ENCODE results near the gene ELMOD1.
A peak's percentile ranks its signal among the peaks of the same experiment; 100 is the strongest.

ELMOD1 gene

DNA sequence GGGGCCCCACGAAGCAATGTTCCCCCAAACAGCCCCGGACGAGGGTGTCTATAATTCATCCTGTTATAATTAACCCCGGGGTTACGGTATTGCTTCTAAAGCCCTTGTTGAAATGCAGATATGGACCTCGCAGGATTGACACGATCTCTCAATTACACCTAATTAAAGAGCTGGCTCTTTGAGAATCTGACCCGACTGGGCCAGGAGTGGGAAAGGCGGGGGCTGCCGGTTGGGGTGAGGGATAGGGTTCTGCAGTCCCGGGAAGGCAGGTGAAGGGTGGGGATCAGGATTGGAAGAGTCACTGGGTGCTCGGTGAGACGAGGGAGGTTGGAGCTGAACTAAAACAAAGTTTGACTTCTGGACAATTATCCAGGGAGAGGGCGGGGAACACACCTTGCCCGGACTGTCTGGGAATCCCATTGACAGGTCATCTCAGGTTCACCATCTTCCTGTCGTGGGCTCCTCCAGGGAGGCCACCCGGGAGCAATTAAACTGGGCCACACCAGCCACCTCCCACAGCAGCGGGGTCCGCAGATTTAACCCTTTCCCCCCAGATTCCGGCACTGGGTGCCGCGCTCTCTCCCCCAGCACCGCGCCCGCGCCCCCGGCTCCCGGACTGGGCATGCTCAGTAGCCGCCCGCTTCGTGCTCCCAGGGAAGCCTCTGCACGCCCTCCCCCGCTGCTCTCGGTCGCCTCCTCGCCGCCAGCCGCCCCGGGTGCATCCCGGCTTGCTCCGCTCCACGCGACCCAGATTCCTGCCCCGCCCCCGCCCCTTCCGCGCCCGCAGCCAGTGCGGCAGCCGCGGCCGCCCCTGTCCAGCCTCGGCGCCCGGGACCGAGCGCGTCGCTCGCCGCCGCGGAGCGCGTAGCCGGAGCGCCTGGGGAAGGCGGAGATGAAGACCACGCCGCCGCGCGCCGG, at the start of gene ELMOD1:
ELMOD1 (plus strand) TSS at position 688 of the 918 bp plus-strand sequence. CDS start 27,043 bp downstream, outside the sequence.
- H3K9me3 ChIP-seq (ENCODE audit: control insufficient read depth in 2 of 2, low read length in 2 of 2), result no peaks in the 10 kb centered on the region
- H3K36me3 ChIP-seq (ENCODE audit: control insufficient read depth in 2 of 2, insufficient read depth in 2 of 2, low read length in 2 of 2), result no peaks in the 10 kb centered on the region
- H3K4me1 ChIP-seq (ENCODE audit: control insufficient read depth, insufficient read depth, low read length), result peaks cover 17% of the 10 kb centered on the region
- H3K27me3 ChIP-seq (ENCODE audit: control insufficient read depth in 1 of 2, insufficient read depth in 2 of 2, low read length in 2 of 2), result peaks cover 32 to 36% of the 10 kb centered on the region in 2 donors
- H3K27ac ChIP-seq (ENCODE audit: low read length), result no peak within 1 kb of the TSS
- peak within 1 kb of the TSS in 1 of 2 donors; percentile 44 for H3K9ac ChIP-seq (ENCODE audit: low read length in 2 of 2)
- peak within 1 kb of the TSS; percentile 85 to 86 for H3K4me3 ChIP-seq (ENCODE audit: low read length in 2 of 2)

DNA sequence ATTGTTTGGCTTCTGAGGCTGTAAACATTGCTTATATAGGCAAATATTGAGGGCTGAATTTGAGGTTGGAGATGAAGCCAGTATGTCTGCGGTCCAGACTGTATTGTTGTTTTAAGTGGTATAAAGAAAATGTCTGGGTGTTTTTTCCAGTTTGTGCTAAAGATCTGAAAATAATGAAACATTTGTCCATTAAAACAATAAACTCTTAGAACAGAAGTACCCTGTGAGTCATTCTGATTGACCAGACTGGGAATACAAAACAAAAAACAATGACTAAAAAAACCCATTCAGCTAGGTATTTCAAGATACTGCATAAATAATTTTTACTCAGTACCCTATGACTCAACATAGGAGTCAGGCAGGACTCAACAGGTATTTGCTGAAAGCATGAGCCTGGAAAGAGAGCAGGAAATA, 45.8 kb upstream of the ELMOD1 start:
- Histone ChIP-seq H3K9me3 (ENCODE audit: control insufficient read depth in 2 of 2, low read length in 2 of 2) (no peaks in the 10 kb centered on the region), H3K36me3 (ENCODE audit: control insufficient read depth in 2 of 2, insufficient read depth in 2 of 2, low read length in 2 of 2) (peaks cover 0 to 5% of the 10 kb centered on the region in 2 donors), H3K27ac (ENCODE audit: low read length) (no peak overlapping the region), H3K4me1 (ENCODE audit: control insufficient read depth, insufficient read depth, low read length) (no peaks in the 10 kb centered on the region), H3K9ac (ENCODE audit: low read length in 2 of 2) (no peak overlapping the region), H3K4me3 (ENCODE audit: low read length in 2 of 2) (no peak overlapping the region), H3K27me3 (ENCODE audit: control insufficient read depth in 1 of 2, insufficient read depth in 2 of 2, low read length in 2 of 2) (no peaks in the 10 kb centered on the region)

DNA sequence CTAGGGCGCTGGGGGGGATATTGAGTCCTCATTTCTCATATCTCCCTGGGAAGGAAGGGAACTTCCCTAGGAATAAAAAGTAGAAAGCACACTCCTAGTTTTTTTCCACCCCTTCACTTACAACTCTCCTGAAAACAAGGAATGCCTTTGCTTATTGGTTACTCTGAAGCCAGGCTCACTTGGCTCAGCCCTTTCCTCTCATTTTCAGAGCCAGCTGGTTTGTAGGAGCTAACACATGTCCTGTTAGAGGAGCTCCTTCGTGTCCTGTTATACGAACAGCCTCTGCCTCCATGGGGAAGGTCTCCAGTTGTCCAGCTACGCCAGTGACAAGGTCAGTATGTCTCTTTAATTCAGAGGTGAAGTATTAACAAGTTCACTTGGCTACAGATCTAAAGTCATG, 43.0 kb upstream of the ELMOD1 start:
- Histone ChIP-seq H3K36me3 (ENCODE audit: control insufficient read depth in 2 of 2, insufficient read depth in 2 of 2, low read length in 2 of 2) (peaks cover 3 to 5% of the 10 kb centered on the region in 2 donors), H3K9me3 (ENCODE audit: control insufficient read depth in 2 of 2, low read length in 2 of 2) (no peaks in the 10 kb centered on the region), H3K9ac (ENCODE audit: low read length in 2 of 2) (no peak overlapping the region), H3K4me3 (ENCODE audit: low read length in 2 of 2) (no peak overlapping the region), H3K27ac (ENCODE audit: low read length) (no peak overlapping the region), H3K4me1 (ENCODE audit: control insufficient read depth, insufficient read depth, low read length) (no peaks in the 10 kb centered on the region), H3K27me3 (ENCODE audit: control insufficient read depth in 1 of 2, insufficient read depth in 2 of 2, low read length in 2 of 2) (no peaks in the 10 kb centered on the region)

DNA sequence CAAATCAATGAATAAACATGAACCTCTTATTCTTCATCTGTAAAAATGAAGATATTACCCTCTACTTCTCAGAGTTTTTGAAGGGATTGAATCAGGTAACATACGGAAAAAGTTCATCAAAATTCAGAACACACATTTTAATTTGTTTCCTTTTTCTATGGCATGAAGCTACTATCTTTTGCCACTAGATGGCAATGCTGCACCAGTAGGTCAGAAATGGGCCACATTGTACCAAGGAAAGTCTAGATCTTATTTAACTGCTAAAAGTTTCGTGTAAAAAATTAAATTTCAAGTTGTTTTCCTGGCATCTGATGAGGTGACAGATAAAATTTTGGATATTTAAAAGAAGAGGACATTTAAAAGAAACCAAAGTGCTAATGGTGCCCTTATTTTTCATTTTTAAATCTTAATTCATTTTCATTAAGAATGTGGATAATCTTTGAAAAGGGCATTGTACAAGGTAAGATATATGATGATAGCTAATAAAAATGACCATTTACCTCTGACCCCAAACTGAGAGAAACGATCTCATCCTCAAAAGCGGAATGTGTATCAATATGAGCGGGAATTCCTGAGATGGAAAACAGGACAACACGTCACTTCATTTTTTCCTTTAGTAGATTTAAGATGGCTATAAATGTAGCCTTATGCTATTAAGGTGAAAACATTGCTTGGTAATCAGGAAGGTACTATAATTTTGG, 41.5 kb upstream of the ELMOD1 start:
- H3K4me3 ChIP-seq (ENCODE audit: low read length in 2 of 2), result no peak overlapping the region

DNA sequence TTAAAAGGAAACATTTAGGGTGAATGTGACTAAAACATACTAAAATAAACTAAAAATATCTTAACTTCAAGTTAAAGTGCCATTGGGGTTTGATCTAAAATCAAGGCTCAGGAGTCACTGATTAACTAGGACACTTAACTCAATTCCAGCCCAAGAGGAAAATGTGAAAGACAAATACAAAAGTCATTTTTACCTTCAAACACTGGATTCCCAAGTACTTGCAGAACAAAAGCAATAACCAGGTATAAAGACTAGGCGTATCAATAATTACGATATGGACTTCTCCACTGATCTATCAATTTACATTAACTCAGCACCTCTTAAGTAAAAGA, 41.0 kb upstream of the ELMOD1 start:
- peaks cover 3 to 5% of the 10 kb centered on the region in 2 donors for H3K36me3 ChIP-seq (ENCODE audit: control insufficient read depth in 2 of 2, insufficient read depth in 2 of 2, low read length in 2 of 2)

More for the DNA sequence above, 41.5 kb upstream of the ELMOD1 start:
- H3K36me3 ChIP-seq (ENCODE audit: control insufficient read depth in 2 of 2, insufficient read depth in 2 of 2, low read length in 2 of 2), result peaks cover 3 to 5% of the 10 kb centered on the region in 2 donors
- H3K4me1 ChIP-seq (ENCODE audit: control insufficient read depth, insufficient read depth, low read length), result no peaks in the 10 kb centered on the region
- no peaks in the 10 kb centered on the region for H3K27me3 ChIP-seq (ENCODE audit: control insufficient read depth in 1 of 2, insufficient read depth in 2 of 2, low read length in 2 of 2)
- H3K9me3 ChIP-seq (ENCODE audit: control insufficient read depth in 2 of 2, low read length in 2 of 2), result no peaks in the 10 kb centered on the region
- no peak overlapping the region for H3K9ac ChIP-seq (ENCODE audit: low read length in 2 of 2)
- H3K27ac ChIP-seq (ENCODE audit: low read length), result no peak overlapping the region

DNA sequence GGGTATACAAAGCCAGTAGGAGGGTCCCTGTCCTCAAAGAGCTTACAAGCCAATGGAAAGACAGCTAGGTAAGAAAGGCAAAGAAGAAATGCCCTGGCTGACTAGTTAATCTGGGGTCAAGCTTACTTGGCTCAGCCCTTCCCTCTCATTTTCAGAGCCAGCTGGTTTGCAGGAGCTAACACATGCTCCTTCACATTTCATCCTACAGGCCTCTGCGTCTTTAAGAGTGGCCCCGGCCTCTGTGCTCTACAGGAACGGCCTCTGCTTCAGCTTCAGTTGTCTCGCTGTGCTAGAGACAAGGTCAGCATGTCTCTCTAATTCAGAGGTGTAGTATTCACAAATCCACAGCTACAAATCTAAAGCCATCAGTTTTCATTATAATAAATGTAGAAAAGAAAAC, 40.6 kb upstream of the ELMOD1 start:
- Histone ChIP-seq H3K27ac (ENCODE audit: low read length) (no peak overlapping the region), H3K4me3 (ENCODE audit: low read length in 2 of 2) (no peak overlapping the region), H3K9me3 (ENCODE audit: control insufficient read depth in 2 of 2, low read length in 2 of 2) (no peaks in the 10 kb centered on the region), H3K27me3 (ENCODE audit: control insufficient read depth in 1 of 2, insufficient read depth in 2 of 2, low read length in 2 of 2) (no peaks in the 10 kb centered on the region), H3K36me3 (ENCODE audit: control insufficient read depth in 2 of 2, insufficient read depth in 2 of 2, low read length in 2 of 2) (peaks cover 3 to 5% of the 10 kb centered on the region in 2 donors), H3K9ac (ENCODE audit: low read length in 2 of 2) (no peak overlapping the region), H3K4me1 (ENCODE audit: control insufficient read depth, insufficient read depth, low read length) (no peaks in the 10 kb centered on the region)

More for the DNA sequence above, 41.0 kb upstream of the ELMOD1 start:
- no peak overlapping the region for H3K27ac ChIP-seq (ENCODE audit: low read length)
- no peaks in the 10 kb centered on the region for H3K27me3 ChIP-seq (ENCODE audit: control insufficient read depth in 1 of 2, insufficient read depth in 2 of 2, low read length in 2 of 2)
- no peak overlapping the region for H3K9ac ChIP-seq (ENCODE audit: low read length in 2 of 2)
- no peaks in the 10 kb centered on the region for H3K4me1 ChIP-seq (ENCODE audit: control insufficient read depth, insufficient read depth, low read length)
- no peaks in the 10 kb centered on the region for H3K9me3 ChIP-seq (ENCODE audit: control insufficient read depth in 2 of 2, low read length in 2 of 2)
- no peak overlapping the region for H3K4me3 ChIP-seq (ENCODE audit: low read length in 2 of 2)

DNA sequence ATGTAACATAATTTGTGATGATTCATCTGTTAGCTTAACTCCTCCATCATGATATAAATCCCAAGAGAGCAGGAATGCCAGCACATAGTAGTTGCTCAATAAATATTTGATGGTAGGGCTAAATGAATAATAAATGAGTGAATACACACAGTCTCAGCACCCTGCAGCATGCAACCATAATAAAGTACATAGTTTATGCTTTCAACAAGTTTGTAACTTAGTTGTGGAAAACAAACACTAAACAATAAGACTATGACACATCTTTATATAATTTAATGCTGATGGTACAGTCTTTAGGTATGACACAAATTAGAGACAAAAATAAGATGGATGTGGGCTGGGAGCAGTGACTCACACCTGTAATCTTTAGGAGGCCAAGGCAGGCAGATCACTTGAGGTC, 29.3 kb upstream of the ELMOD1 start:
- Histone ChIP-seq H3K4me1 (ENCODE audit: control insufficient read depth, insufficient read depth, low read length) (peaks cover 14% of the 10 kb centered on the region), H3K27me3 (ENCODE audit: control insufficient read depth in 1 of 2, insufficient read depth in 2 of 2, low read length in 2 of 2) (no peaks in the 10 kb centered on the region), H3K4me3 (ENCODE audit: low read length in 2 of 2) (no peak overlapping the region), H3K27ac (ENCODE audit: low read length) (no peak overlapping the region), H3K9me3 (ENCODE audit: control insufficient read depth in 2 of 2, low read length in 2 of 2) (no peaks in the 10 kb centered on the region), H3K9ac (ENCODE audit: low read length in 2 of 2) (no peak overlapping the region), H3K36me3 (ENCODE audit: control insufficient read depth in 2 of 2, insufficient read depth in 2 of 2, low read length in 2 of 2) (peaks cover 0 to 4% of the 10 kb centered on the region in 2 donors)

DNA sequence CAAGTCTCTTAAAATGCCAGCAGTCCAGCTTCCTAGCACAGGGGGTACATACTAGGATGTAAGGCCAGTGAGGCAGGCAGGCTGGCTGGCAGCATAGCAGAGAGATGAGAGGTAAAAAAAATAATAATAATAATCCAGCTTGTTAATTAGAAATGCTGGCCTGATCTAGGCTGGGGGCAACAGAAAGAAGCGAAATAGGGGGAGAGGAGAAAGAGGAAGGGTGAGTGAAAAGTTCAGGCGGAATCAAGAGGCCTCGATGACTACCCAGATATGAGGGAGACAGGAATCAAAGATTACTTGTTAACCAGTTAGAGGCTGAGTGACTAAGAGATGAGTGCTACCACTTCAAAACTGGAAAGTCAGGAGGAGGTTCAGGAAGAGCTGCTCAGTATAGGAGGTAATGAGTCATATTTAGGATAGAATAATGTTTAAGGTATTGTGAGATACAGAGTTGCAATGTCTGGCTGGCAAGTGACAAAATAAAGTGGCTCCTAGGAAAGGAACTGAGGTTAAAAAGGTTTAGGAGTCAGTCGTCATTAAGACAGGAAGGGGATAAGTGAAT, 28.2 kb upstream of the ELMOD1 start:
- Histone ChIP-seq H3K36me3 (ENCODE audit: control insufficient read depth in 2 of 2, insufficient read depth in 2 of 2, low read length in 2 of 2) (peaks cover 0 to 4% of the 10 kb centered on the region in 2 donors), H3K27me3 (ENCODE audit: control insufficient read depth in 1 of 2, insufficient read depth in 2 of 2, low read length in 2 of 2) (no peaks in the 10 kb centered on the region), H3K9me3 (ENCODE audit: control insufficient read depth in 2 of 2, low read length in 2 of 2) (no peaks in the 10 kb centered on the region), H3K9ac (ENCODE audit: low read length in 2 of 2) (no peak overlapping the region), H3K4me3 (ENCODE audit: low read length in 2 of 2) (no peak overlapping the region), H3K4me1 (ENCODE audit: control insufficient read depth, insufficient read depth, low read length) (peaks cover 14% of the 10 kb centered on the region), H3K27ac (ENCODE audit: low read length) (no peak overlapping the region)

DNA sequence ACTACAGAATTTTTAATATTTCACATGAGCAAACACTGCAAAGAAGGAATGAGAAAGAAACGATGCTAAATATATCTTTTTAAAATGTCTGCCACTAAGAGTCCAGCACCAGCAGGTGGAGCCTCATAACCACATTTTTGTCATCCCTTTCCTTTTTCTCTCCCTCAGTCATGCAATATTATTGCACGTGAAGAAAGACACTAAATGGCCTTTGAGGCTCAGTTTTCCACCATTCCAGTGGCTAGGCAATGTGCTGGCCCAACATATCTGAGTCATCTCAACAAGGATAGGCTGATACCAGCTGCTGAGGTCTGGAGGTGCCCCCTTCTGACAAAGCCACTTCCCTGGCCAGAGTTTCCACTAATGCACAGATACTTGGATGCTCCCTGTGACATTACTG, 27.2 kb upstream of the ELMOD1 start:
- H3K9me3 ChIP-seq (ENCODE audit: control insufficient read depth in 2 of 2, low read length in 2 of 2), result no peaks in the 10 kb centered on the region
- H3K4me3 ChIP-seq (ENCODE audit: low read length in 2 of 2), result peak overlapping the region; percentile 23 to 25
- peaks cover 0 to 4% of the 10 kb centered on the region in 2 donors for H3K36me3 ChIP-seq (ENCODE audit: control insufficient read depth in 2 of 2, insufficient read depth in 2 of 2, low read length in 2 of 2)
- no peaks in the 10 kb centered on the region for H3K27me3 ChIP-seq (ENCODE audit: control insufficient read depth in 1 of 2, insufficient read depth in 2 of 2, low read length in 2 of 2)
- no peak overlapping the region for H3K27ac ChIP-seq (ENCODE audit: low read length)
- no peak overlapping the region for H3K9ac ChIP-seq (ENCODE audit: low read length in 2 of 2)
- peaks cover 14% of the 10 kb centered on the region for H3K4me1 ChIP-seq (ENCODE audit: control insufficient read depth, insufficient read depth, low read length)

DNA sequence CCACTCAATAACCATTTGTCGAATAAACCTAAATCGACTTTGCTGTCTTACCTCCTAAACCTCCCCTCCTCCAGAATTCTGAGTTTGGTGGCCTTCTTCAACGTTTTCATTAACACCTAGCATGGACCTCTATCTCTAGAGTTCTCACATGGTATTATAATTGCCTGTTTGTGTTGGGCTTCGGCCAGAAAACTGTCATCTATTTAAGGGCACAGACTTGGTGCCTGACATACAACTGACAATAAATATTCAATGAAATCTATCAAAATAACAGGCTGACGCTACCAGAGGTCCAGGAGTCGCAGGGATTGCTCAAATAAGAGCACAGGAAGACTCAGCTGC, 26.1 kb upstream of the ELMOD1 start:
- Histone ChIP-seq H3K27ac (ENCODE audit: low read length) (peak overlapping the region; percentile 67), H3K9ac (ENCODE audit: low read length in 2 of 2) (peak overlapping the region; percentile 76 to 89), H3K27me3 (ENCODE audit: control insufficient read depth in 1 of 2, insufficient read depth in 2 of 2, low read length in 2 of 2) (no peaks in the 10 kb centered on the region), H3K4me3 (ENCODE audit: low read length in 2 of 2) (peak overlapping the region; percentile 99 to 100), H3K9me3 (ENCODE audit: control insufficient read depth in 2 of 2, low read length in 2 of 2) (no peaks in the 10 kb centered on the region), H3K36me3 (ENCODE audit: control insufficient read depth in 2 of 2, insufficient read depth in 2 of 2, low read length in 2 of 2) (no peaks in the 10 kb centered on the region), H3K4me1 (ENCODE audit: control insufficient read depth, insufficient read depth, low read length) (peaks cover 14% of the 10 kb centered on the region)
